Measurements from ENCODE around the gene UBASH3B.

The UBASH3B gene

DNA sequence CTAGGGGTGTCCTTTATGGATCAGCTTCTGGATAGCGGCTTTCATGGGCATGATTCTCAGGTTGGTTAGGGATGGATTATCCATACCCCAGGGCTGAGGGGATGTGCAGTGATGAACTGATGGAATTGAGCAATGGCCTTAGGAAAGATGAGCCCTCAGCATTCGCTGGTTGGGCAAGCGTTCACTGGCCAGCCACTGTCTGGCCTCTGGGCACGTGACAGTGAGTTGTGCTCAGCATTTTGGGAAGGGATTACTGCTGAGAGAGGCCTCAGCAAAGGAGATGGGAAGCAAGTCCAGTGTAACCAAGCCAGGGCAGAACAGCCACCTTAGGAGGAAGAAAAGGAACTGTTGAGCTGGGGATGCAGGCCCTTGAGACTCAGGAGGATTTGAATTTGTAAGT lies 17.4 kb downstream of the UBASH3B start:
- TF ChIP-seq, protein P1, sequence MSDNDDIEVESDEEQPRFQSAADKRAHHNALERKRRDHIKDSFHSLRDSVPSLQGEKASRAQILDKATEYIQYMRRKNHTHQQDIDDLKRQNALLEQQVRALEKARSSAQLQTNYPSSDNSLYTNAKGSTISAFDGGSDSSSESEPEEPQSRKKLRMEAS (IDR thresholded peaks at IDR 0.05; ENCODE audit: low read depth, low read length), result no peak
- TF ChIP-seq POLR2A (IDR thresholded peaks at IDR 0.05; ENCODE audit: extremely low read depth, insufficient read length), result no peak
- TF ChIP-seq, protein P2, sequence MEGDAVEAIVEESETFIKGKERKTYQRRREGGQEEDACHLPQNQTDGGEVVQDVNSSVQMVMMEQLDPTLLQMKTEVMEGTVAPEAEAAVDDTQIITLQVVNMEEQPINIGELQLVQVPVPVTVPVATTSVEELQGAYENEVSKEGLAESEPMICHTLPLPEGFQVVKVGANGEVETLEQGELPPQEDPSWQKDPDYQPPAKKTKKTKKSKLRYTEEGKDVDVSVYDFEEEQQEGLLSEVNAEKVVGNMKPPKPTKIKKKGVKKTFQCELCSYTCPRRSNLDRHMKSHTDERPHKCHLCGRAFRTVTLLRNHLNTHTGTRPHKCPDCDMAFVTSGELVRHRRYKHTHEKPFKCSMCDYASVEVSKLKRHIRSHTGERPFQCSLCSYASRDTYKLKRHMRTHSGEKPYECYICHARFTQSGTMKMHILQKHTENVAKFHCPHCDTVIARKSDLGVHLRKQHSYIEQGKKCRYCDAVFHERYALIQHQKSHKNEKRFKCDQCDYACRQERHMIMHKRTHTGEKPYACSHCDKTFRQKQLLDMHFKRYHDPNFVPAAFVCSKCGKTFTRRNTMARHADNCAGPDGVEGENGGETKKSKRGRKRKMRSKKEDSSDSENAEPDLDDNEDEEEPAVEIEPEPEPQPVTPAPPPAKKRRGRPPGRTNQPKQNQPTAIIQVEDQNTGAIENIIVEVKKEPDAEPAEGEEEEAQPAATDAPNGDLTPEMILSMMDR (IDR thresholded peaks at IDR 0.05; ENCODE audit: low read depth, low read length), result no peak
- peak; percentile 29; the same call in 1 of the 2 replicates for TF ChIP-seq MYC (IDR thresholded peaks at IDR 0.05; ENCODE audit: low read depth, low read length)
- H3K4me3 ChIP-seq (ENCODE audit: low read depth, low read length), result no peak overlapping the region
- no peak for DNase-seq (ENCODE audit: low read depth)

DNA sequence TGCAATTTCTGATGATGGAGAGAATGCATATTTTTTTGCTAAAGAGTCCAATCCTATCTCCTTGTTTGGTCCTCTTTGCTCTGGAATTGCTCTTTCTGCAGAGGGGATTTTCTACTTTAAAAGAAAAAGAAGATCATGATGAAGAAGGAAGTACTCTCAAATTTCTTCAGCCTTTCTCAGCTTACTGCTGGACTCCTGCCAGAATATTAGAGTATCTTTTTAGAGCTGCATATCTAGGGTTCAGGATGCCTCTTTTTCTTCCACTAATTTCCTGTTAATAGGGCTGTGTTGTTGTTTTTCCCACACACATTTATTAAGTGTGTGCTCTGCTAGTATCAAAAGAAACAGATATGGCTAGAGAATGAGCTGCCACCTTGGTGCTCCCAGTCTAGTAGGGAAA lies 18.2 kb downstream of the UBASH3B start:
- no peak for DNase-seq (ENCODE audit: low read depth)
- TF ChIP-seq, protein P2 (IDR thresholded peaks at IDR 0.05; ENCODE audit: low read depth, low read length), result no peak
- TF ChIP-seq, protein P1 (IDR thresholded peaks at IDR 0.05; ENCODE audit: low read depth, low read length), result no peak
- no peak for TF ChIP-seq POLR2A (IDR thresholded peaks at IDR 0.05; ENCODE audit: extremely low read depth, insufficient read length)
- no peak for TF ChIP-seq MYC (IDR thresholded peaks at IDR 0.05; ENCODE audit: low read depth, low read length)
- H3K4me3 ChIP-seq (ENCODE audit: low read depth, low read length), result no peak overlapping the region

DNA sequence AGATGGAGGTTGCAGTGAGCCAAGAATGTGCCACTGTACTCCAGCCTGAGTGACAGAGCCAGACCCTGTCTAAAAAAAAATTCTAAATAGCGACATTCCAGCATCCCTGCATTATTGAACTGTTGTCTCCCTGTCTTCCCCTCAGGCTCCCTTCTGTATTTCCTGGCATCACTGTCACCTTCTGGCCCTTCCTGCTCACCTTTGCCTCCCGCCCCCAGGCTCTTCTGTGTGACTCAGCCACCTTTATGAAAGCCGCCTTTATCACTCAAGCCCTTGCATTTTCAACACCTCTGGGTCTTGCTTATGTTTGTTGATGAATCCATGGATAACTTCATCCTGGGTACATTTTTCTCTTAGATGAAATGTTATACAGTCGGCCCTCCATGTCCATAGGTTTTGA lies 21.1 kb downstream of the UBASH3B start:
- no peak overlapping the region for H3K4me3 ChIP-seq (ENCODE audit: low read depth, low read length)
- DNase-seq (ENCODE audit: low read depth), result no peak
- no peak for TF ChIP-seq POLR2A (IDR thresholded peaks at IDR 0.05; ENCODE audit: extremely low read depth, insufficient read length)
- TF ChIP-seq, protein P1 (IDR thresholded peaks at IDR 0.05; ENCODE audit: low read depth, low read length), result no peak
- TF ChIP-seq MYC (IDR thresholded peaks at IDR 0.05; ENCODE audit: low read depth, low read length), result no peak
- TF ChIP-seq, protein P2 (IDR thresholded peaks at IDR 0.05; ENCODE audit: low read depth, low read length), result no peak

DNA sequence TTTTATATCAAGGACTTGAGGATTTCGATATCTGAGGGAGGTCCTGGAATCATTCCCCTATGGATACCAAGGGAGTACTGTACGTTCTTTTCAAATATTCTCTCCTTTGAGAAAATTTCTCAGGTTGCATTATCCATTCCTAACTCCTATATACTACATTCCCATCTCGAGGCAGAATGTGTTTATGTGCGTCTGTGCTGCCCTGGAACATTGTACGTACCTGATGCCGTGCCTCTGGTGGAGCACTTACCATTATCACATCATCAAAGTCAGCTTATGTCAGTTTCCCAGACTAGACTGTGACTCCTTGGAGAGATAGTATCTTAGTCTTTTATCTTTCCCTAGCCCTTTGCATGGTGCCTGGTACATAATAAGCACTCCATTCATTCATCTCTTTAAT lies 21.7 kb downstream of the UBASH3B start:
- TF ChIP-seq MYC (IDR thresholded peaks at IDR 0.05; ENCODE audit: low read depth, low read length) (no peak), POLR2A (IDR thresholded peaks at IDR 0.05; ENCODE audit: extremely low read depth, insufficient read length) (no peak)
- TF ChIP-seq, protein P1 (IDR thresholded peaks at IDR 0.05; ENCODE audit: low read depth, low read length), result no peak
- TF ChIP-seq, protein P2 (IDR thresholded peaks at IDR 0.05; ENCODE audit: low read depth, low read length), result no peak
- H3K4me3 ChIP-seq (ENCODE audit: low read depth, low read length), result no peak overlapping the region
- no peak for DNase-seq (ENCODE audit: low read depth)

DNA sequence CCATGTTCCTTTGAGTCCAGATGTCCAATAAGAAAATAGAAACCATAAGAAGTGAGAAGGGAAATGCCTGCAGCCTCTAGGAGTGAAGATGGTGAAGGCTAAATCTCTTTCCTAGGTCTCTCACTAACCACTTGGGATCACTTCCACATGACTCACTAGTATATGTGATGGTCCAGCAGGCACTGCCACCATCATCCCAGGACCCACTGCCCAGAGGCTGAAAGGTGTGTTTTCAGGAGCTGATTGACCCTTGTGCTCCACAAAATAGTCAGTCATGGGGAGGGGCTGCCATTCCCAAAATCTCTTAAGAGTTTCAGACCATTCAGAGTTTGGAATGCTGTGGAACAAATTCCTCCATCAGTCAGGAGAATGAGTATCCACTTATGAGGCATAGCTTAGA lies 22.9 kb downstream of the UBASH3B start:
- TF ChIP-seq, protein P1 (IDR thresholded peaks at IDR 0.05; ENCODE audit: low read depth, low read length), result no peak
- TF ChIP-seq MYC (IDR thresholded peaks at IDR 0.05; ENCODE audit: low read depth, low read length) (no peak), POLR2A (IDR thresholded peaks at IDR 0.05; ENCODE audit: extremely low read depth, insufficient read length) (no peak)
- TF ChIP-seq, protein P2 (IDR thresholded peaks at IDR 0.05; ENCODE audit: low read depth, low read length), result no peak
- no peak for DNase-seq (ENCODE audit: low read depth)

More for the DNA sequence above, 22.9 kb downstream of the UBASH3B start:
- H3K4me3 ChIP-seq (ENCODE audit: low read depth, low read length), result no peak overlapping the region
